Measurements from ENCODE around the gene THSD8. TPM values are rescaled to one million over a fixed set of nuclear protein-coding genes. Genes with fewer than 3 reads are reported as not detected.

Gene THSD8
- total and polyA plus RNA-seq, 2 of the 8 experiments (the other 6 are each of a cell fraction or from before 2014, with no cell fraction given) = 8.2 to 42.3 TPM

GRCh38 chr19:12787458-12787857 is 14.4 kb upstream of the THSD8 start (continued):
- TF ChIP-seq, protein P1, sequence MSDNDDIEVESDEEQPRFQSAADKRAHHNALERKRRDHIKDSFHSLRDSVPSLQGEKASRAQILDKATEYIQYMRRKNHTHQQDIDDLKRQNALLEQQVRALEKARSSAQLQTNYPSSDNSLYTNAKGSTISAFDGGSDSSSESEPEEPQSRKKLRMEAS (IDR thresholded peaks at IDR 0.05) = no peak
- TF ChIP-seq TBP (IDR thresholded peaks at IDR 0.05; ENCODE audit: low read depth, low read length) = no peak
- no peak for TF ChIP-seq HDAC6 (IDR thresholded peaks at IDR 0.05; ENCODE audit: low read depth, low read length)
- no peak for TF ChIP-seq RBBP5 (IDR thresholded peaks at IDR 0.05; ENCODE audit: borderline replicate concordance, low read depth, low read length)

Data from H1 (cell line).